Measurements from ENCODE around the gene MTAP. TPM values are rescaled to one million over a fixed set of nuclear protein-coding genes. Genes with fewer than 3 reads are reported as not detected.

Gene MTAP
- total RNA-seq, 6 experiments from 2014 or later, result 40.7 to 65.2 (median 52.0) TPM

DNA sequence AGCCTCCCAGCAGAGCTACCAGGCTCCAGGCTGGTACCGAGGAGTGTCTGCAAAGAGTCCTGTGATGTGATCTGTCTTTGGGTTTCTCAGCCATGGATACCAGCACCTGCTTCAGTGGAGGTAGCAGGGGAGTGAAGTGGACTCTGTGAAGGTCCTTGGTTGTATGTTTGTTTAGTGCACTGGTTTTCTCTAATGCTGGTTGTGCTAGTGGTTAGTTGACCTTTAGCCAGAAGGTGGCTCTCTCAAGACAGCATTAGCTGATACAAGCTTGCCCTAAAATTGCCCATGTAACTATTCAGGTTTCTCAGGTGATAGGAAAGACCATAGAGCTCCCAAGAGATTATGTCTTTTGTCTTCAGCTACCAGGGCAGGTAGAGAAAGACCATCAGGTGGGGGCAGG, 87.2 kb downstream of the MTAP start:
- H3K4me1 Mint-ChIP-seq (ENCODE audit: low read depth), result no peaks in the 10 kb centered on the region

GRCh38 chr9:21890696-21891095, 88.3 kb downstream of the MTAP start:
- no peak overlapping the region for H3K4me3 Mint-ChIP-seq
- no peak for DNase-seq
- H3K27ac Mint-ChIP-seq, result no peak overlapping the region
- no peaks in the 10 kb centered on the region; the same call in 1 of the 2 replicates for H3K27me3 Mint-ChIP-seq (ENCODE audit: insufficient read depth)
- H3K4me1 Mint-ChIP-seq (ENCODE audit: low read depth), result no peaks in the 10 kb centered on the region
- TF ChIP-seq CTCF (IDR thresholded peaks at IDR 0.05), result no peak
- H3K36me3 Mint-ChIP-seq (ENCODE audit: low read depth), result peaks cover 74% of the 10 kb centered on the region
- H3K9me3 Mint-ChIP-seq, result no peaks in the 10 kb centered on the region

More for the DNA sequence above, 87.2 kb downstream of the MTAP start:
- Mint-ChIP-seq H3K36me3 (ENCODE audit: low read depth) (peaks cover 69% of the 10 kb centered on the region), H3K9me3 (no peaks in the 10 kb centered on the region), H3K4me3 (no peak overlapping the region), H3K27ac (no peak overlapping the region), H3K27me3 (ENCODE audit: insufficient read depth) (no peaks in the 10 kb centered on the region; the same call in 1 of the 2 replicates)
- no peak for TF ChIP-seq CTCF (IDR thresholded peaks at IDR 0.05)
- no peak for DNase-seq

DNA sequence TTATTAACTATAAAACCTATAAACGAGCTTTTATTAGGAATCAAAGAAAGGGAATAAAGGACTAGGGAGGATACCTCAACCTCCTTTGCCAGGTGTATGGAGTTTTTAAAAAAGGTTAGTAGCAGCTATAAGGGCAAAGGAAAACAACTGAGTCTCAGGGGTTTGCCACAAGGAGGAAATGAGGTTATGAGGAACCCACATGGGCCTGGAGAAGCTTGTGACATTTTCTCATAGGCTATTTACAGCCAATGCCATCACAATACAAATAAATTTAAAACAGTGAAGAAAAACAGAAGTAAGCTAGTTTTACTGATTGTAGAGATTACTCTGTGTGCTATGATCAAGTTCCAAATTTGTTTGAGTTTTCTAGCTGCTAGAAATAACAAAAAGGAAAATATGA, 99.1 kb downstream of the MTAP start:
- TF ChIP-seq CTCF (IDR thresholded peaks at IDR 0.05), result no peak
- Mint-ChIP-seq H3K36me3 (ENCODE audit: low read depth) (peaks cover 36% of the 10 kb centered on the region), H3K9me3 (peaks cover 18% of the 10 kb centered on the region), H3K27me3 (ENCODE audit: insufficient read depth) (no peaks in the 10 kb centered on the region), H3K4me3 (no peak overlapping the region), H3K4me1 (ENCODE audit: low read depth) (peaks cover 40% of the 10 kb centered on the region), H3K27ac (no peak overlapping the region)
- no peak for DNase-seq

DNA sequence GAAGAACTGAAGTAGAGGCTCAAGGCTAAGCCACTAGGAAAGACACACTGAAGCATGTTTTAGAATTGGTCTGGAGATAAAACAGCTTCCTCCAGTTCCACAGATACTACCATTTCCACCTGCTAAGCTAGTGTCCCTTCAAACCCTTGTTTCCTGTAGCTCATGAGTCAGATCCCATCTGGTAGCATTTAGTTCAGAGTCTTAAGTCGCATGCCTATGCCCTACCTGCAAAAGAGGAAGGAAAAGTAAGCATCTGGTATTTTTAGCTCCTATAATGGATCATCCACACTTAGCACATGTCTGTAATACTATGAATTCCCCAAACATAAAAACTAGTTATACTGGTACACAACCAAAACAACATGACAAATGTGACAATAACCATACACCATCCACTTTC, 99.7 kb downstream of the MTAP start:
- Mint-ChIP-seq H3K4me3 (no peak overlapping the region), H3K27ac (no peak overlapping the region), H3K4me1 (ENCODE audit: low read depth) (peaks cover 41% of the 10 kb centered on the region), H3K36me3 (ENCODE audit: low read depth) (peaks cover 36% of the 10 kb centered on the region), H3K27me3 (ENCODE audit: insufficient read depth) (no peaks in the 10 kb centered on the region), H3K9me3 (peaks cover 12% of the 10 kb centered on the region)
- no peak for TF ChIP-seq CTCF (IDR thresholded peaks at IDR 0.05)
- DNase-seq, result no peak

- Mint-ChIP-seq H3K27ac (no peak overlapping the region), H3K4me1 (ENCODE audit: low read depth) (peaks cover 41% of the 10 kb centered on the region), H3K36me3 (ENCODE audit: low read depth) (peaks cover 32% of the 10 kb centered on the region), H3K4me3 (no peak overlapping the region), H3K27me3 (ENCODE audit: insufficient read depth) (no peaks in the 10 kb centered on the region), H3K9me3 (peaks cover 1% of the 10 kb centered on the region)
- DNase-seq, result no peak
- no peak for TF ChIP-seq CTCF (IDR thresholded peaks at IDR 0.05)
Observed at GRCh38 chr9:21903380-21903965, 101.0 kb downstream of the MTAP start.

Data from HFFc6 (cell line).